GM21717 (cell line): Measurements from ENCODE around the gene DYNLT4.
A peak's percentile ranks its signal among the peaks of the same experiment; 100 is the strongest.
"Not testable (repeated sequence)": the region's sequence is repeated elsewhere in the genome, so short reads cannot be mapped to it uniquely, and the experiment has no call there.

Source experiments
- ATAC-seq: cut with Tn5 transposase; IDR thresholded peaks from one replicate; pipeline ENCODE4 v1.9.1; 2021; ENCODE audit warnings: mild to moderate bottlenecking, moderate library complexity; ENCODE audit not compliant: unreplicated experiment

The DYNLT4 gene

GRCh38 chr1:44810762-44811105 lies 3.6 kb upstream of the DYNLT4 start:
- ATAC-seq: not testable (repeated sequence)

- ATAC-seq: no peak
Observed at GRCh38 chr1:44810101-44810761, 3.1 kb upstream of the DYNLT4 start.

- ATAC-seq: peak; percentile 41
Observed at GRCh38 chr1:44808938-44809917, 2.1 kb upstream of the DYNLT4 start.

GRCh38 chr1:44808063-44808937 lies 1.1 kb upstream of the DYNLT4 start, which contains the start of gene BTBD19:
BTBD19 (plus strand) TSS chr1:44808523; CDS start chr1:44808821, 298 bp downstream.
- ATAC-seq: peak; percentile 17

GRCh38 chr1:44807364-44808062 lies 362 bp upstream of the DYNLT4 start:
- peak; percentile 26 for ATAC-seq

- ATAC-seq: no peak
Observed at GRCh38 chr1:44806025-44806703, 987 bp downstream of the DYNLT4 start.

- ATAC-seq: no peak
Observed at GRCh38 chr1:44805311-44806024, 1.7 kb downstream of the DYNLT4 start.

GRCh38 chr1:44803312-44804095 lies 3.6 kb downstream of the DYNLT4 start:
- no peak for ATAC-seq

- no peak for ATAC-seq
Observed at GRCh38 chr1:44803062-44803311, 4.2 kb downstream of the DYNLT4 start.

- ATAC-seq: no peak
Observed at GRCh38 chr1:44802306-44803061, 4.7 kb downstream of the DYNLT4 start.

- ATAC-seq: no peak
Observed at GRCh38 chr1:44801491-44802305, 5.5 kb downstream of the DYNLT4 start.

GRCh38 chr1:44799770-44800584 lies 7.2 kb downstream of the DYNLT4 start, which contains the start of gene PLK3:
PLK3 (plus strand) TSS chr1:44800377; CDS start chr1:44800464, 87 bp downstream.
- ATAC-seq: peak; percentile 75

GRCh38 chr1:44798481-44799365 lies 8.4 kb downstream of the DYNLT4 start:
- ATAC-seq: no peak

GRCh38 chr1:44797886-44798285 lies 9.3 kb downstream of the DYNLT4 start:
- ATAC-seq: not testable (repeated sequence)
